NCI-H524 (cell line): ENCODE measurements around the gene HSD17B14.
"Not testable (repeated sequence)": the region's sequence is repeated elsewhere in the genome, so short reads cannot be mapped to it uniquely, and the experiment has no call there.

Experiments used
- DNase-seq, 2 experiments: peaks; one replicate each; lab custom pipeline; 2025; lab: John Stamatoyannopoulos, UW

The HSD17B14 gene

DNA sequence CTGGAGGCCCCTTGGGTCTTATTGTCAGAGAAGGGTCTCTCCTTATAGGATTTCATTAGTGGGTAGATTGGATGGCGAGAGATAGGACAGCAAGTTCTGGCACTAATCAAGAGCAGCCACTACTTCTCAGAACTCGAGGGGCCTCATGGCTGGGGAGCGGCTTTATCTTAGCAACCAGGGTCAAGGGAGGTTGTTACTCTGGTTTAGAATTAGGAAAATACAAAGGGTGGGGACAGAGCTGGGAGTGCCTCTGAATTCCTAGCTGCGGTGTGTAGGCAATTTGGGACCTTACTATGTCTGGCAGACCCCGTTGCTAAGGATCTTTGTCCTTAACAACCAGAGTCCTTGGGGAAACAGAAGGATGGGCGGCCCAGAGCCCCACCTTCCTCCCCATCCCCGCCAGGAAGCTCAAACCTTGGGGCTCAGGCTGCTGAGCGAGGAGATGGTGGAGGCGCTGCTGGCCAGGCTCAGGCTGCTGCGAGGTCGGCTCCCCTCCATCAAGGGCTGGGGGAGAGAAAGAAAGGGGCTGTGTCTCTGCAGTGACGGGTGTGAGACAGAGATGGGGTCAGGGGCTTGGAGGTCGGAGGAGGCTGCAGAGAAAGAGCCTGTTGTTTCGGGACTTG lies 30.9 kb upstream of the HSD17B14 start:
- no peak for DNase-seq

DNA sequence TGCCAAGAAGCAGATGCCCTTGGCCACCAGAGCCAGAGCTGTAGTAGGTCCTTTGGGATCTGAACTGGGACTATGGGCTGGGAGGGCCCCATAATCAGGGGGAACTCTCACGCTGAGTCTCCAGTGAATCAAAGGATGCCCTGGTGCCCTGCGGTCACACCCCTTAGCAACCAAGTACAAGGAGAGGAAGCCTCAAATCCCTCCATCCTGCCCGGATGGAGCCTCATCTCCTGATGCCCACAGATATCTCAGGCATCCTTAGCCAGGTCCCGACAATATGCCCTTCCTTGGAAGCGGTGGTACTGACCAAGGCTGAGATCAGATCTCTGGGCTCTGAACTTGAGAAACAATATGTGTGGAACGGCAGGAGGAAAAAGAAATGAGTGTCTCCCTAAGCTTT lies 30.4 kb upstream of the HSD17B14 start:
- no peak for DNase-seq

DNA sequence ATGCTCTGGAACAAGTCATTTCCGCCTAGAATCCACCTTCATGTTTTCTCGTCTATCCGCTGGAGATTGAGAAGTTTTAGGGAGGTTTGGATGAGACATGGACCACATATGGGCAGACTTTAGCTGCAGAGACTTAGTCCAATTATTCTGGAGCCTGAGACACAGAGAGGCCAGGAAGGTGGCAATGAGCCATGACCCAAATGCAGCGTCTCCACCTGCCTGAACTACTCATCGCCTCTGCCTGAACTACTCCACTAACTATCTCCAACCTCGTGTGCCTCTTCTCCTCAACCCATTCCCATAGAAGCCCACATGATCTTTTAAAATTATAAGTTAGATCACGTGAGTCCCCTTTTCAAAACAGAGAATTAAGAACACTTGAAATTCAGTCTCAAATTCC lies 26.5 kb upstream of the HSD17B14 start:
- no peak for DNase-seq

DNA sequence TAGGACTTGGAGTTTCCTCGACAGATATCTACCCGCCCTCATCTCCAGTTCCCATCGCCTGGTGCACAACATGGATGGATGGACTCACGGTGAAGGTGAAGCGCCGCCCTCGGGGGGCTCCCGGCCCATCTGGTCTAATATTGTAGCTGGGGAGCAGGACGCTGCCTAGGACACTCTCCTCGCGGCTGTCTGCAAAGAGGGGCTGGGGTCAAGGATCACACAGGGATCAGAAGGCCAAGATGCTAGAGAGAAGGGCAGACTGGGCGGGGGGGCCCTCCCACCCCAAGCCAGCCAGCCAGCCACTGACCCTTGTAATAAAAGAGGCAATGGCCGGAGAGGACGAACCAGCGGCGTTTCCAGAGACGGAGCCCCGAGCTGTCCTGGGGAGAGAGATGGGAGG lies 25.0 kb upstream of the HSD17B14 start:
- no peak for DNase-seq

DNA sequence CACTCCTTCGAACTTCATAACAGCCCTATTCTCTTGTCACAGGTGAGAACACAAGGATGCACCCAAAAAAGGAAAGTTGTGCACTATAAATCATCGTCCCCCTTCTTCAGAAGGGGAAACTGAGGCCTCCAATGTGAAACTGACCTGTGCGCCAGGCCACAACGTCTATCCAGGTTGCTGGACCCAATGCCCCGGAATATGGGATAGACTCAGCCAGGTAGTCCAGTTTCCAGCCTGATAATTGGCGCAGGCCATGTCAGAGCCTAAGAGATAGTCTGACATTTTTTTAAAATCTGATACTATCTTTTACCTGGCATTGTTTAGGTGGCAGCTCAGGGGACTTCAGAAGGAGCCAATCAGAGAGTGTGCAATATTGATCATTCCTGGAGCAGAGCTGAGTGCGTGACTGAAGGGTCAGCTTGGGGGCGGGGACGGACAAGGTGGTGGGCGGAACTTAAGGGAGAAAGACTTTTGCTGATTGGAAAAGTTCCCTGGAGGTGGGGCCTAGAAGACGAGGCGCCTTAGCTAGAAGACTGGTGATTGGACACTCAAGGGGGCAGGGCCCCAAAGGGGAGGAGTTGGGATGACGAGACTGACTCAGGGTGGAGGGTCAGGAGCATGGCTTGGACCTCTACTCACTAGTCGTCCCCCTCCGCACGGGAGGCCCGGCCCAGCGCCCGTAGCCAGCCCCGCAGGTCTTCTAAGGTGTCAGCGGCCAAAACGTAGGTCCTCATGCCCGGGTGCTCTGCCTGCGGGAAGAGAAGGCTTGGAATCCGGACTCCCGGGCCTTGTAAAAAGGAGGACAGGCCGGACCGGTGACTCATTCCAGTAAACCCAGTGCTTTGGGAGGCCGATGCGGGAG lies 23.7 kb upstream of the HSD17B14 start:
- DNase-seq, result no peak

DNA sequence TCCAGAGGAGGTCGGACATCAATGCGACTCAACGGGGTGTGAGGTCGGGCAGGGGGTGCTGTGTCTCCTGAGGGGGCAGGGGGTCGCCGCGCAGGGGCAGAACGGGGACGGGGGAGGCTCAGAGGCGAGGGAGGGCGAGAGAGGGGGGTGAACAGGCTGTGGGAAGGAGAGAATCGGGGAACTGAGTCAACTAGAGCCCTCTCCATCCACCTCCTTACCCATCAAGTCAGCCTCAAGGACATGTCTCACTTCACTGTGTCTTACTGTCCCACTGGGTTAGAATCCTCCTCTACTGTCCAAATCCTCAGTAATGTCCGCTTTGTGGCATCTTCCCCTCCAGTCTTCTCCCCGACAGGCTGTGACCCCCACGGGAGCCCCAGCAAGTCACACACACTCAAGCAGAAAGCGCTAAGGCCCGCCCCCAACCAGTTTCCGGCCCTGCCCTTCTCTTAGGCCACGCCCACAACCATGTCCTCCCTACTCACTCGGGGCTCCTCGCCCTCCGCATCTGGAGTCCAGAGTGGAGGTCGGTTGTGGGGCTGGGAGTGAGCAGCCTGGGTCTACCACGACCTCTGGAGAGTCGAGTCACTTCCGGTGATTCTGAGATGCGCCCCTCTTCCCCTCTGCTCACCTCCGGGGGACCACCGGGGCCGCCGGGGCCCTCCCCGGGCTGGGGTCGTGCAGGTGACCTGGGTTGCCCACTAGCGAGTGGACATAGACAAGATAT lies 22.9 kb upstream of the HSD17B14 start:
- DNase-seq, result no peak

DNA sequence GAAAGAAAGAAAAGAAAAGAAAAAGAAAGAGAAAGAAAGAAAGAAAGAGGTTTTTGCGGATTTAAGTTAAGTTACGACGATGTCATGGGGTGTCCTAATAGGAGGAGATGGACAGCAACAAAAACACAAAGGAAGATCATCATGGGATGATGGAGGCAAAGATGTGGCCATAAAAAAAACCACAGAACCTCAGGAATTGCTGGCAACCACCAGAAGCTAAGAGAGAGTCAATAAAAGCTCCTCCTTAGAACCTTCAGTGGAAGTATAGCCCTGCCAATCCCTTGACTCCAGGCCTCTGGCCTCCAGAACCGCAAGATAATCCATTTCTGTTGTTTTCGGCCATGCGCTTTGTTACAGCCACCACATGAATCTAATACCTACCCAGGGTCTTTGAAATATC lies 20.6 kb upstream of the HSD17B14 start:
- DNase-seq, result no peak

DNA sequence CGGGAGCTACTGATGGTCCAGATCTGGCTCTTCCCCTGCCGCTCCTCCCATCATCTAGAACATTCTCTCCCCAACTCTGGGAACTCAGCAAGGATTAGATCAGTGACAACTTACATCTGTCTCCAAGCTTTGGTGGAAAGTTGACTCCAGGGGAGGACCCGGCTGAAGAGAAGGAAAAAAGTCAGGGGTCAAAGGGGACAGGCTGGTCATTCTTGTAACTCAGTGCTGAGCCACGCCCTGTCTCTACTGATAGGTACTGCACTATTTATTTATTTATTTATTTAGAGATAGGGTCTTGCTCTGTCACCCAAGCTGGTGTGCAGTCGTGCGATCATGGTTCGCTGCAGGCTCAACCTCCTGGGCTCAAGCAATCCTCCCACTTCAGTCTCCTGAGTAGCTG lies 17.8 kb upstream of the HSD17B14 start:
- DNase-seq, result no peak

DNA sequence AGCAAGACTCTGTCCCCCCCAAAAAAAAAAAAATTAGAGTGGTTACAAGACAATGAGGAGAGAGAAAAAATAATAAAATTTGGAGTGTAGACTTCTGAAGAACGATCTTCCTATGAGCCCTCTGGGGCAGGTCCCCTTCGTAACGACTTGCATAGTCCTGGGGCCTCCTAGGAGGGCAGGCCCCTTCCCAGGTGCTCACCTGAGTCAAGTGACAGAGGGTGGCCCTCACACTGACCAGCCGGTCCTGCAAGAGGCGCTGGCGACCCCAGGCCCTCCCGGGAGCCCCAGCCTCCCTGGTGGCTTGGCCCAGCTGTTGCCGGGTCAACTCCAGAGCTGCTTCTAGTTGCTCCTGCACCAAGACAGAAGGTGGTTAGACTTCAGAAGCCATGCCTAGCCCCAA lies 17.2 kb upstream of the HSD17B14 start:
- DNase-seq, result no peak

DNA sequence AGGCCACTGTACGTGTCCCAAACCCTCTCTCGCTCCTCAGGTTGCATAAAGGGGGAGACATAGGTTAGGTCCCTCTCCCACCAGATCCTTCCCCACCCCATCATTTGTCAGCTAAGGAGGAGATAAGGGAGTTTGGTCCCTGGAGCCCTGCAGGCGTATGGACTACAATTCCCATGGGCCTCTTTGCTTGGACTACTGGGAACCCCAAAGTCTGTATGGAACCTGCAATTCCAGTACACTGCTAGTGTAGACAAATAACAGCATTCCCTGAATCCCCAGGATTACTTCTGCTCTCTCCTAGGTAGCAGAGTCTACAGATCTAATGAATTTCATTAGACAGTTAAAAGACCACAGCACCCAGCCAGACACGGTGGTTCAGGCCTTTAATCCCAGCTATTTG lies 16.0 kb upstream of the HSD17B14 start:
- no peak for DNase-seq

DNA sequence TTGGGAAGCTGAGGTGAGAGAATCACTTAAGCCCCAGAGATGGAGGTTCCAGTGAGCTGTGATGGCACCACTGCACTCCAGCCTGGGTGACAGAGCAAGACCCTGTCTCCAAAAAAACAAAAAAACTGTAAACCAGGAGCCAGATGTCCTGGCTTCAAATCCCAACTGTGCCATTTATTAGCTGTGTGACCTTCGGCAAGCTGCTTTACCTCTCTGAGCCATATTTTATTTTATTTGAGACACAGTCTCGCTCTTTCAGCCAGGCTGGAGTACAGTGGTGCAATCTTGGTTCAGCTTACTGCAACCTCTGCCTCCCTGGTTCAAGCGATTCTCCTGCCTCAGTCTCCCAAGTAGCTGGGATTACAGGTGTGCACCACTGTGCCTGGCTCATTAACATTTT lies 10.4 kb upstream of the HSD17B14 start:
- not testable (repeated sequence) for DNase-seq

DNA sequence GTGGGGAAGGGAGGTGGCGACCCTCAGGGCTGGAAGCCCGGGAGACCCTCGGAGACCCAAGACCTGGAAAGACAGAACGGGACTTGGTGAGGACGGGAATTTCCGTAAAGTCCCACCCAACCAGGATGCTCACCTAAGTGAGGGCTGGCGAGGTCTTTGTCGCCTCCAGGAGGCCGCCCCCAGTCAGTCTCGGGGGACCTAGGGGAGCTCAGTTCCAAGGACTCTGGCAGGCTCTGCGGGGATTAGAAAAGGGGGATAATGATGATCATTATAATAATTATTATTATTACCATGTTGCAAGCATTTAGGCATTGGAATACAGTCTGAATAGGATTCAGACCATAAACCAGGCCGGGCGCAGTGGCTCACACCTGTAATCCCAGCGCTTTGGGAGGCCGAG lies 9.1 kb upstream of the HSD17B14 start:
- no peak for DNase-seq

DNA sequence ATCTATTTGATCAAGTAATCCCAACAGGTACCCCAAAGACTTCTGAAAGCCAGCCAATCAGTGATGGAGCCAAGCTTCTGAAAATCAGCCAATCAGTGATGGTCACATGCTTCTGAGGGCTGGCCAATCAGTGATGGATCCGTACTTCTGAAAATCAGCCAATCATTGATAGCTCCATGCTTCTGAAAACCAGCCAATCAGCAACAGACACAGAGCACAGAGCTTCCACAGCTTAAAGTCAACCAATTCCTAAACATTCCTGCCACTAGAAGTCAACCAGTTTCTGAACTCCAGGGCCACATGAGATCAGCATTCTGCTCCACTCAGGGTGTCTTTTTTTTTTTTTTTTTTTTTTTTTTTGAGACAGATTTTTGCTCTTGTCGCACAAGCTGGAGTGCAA lies 8.2 kb upstream of the HSD17B14 start:
- peak in 1 of 2 experiments; percentile 61 for DNase-seq

DNA sequence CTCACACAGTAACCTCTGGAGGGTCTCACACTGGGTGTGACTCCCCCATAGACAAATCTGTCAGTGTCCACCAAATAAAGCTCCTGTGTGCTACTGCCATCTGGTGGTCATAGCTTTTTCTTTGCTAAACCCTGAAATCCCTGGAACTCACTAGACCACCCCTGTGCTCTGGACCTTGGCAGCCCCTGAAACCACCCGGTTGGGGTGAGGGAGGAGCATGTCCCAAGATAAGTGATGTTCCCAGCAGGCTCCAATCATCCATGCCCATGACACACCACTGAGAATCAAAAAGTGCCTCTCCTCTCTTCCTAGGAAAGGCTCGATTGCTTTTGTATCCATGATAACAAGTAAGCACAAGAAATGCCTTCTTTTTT lies 6.5 kb upstream of the HSD17B14 start:
- peak; percentile 26 to 76 for DNase-seq

DNA sequence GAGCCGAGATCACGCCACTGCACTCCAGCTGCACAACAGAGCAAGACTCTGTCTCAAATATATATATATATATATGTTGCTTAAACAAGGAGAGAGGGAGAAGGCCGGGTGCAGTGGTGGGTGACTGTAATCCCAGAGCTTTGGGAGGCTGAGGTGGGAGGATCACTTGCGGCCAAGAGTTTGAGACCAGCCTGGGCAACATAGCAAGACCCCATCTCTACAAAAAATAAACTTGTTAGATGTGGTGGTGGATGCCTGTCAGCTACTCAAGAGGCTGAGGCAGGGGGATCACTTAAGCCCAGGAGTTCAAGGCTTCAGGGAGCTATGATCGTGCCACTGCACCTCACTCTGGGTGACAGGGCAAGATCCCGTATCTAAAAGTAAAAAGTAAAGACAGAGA lies 5.3 kb upstream of the HSD17B14 start:
- no peak for DNase-seq

DNA sequence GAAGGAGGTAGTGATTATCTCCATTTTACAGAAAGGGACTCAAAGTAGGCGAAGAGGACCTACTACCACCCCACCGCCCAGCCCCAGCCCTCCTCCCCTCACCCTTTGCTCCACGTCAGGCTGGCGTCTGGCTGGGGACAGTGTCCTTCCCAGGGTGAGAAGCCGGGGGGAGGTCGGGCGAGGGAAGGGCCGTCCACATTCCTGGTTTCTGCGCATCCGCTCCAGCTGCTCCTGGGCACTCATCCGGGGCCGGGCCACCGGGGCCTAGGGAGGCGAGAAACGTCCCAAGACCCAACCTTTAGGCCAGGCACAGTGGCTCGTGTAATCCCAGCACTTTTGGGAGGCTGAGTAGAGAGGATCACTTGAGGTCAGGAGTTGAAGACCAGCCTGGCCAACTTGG lies 4.8 kb upstream of the HSD17B14 start:
- DNase-seq, result no peak

DNA sequence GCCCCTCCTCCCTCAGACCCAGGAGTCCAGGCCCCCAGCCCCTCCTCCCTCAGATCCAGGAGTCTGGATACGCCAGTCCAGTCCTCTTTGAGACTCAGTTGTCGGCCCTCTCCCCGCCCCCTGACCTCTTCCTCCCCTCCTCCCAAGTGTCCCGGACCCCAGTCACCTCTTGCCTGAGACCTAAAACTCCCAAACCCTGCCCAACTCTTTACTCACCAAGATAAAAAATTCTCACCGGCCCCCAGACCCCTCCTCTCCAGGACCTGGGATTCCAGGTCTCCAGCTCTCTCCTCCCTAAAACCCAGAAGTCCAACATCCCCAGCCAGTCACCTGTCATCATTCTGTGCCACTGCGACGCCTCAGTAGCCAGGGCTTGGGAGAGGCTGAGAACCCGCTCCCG lies 1.4 kb upstream of the HSD17B14 start:
- DNase-seq, result peak in 1 of 2 experiments; percentile 20

DNA sequence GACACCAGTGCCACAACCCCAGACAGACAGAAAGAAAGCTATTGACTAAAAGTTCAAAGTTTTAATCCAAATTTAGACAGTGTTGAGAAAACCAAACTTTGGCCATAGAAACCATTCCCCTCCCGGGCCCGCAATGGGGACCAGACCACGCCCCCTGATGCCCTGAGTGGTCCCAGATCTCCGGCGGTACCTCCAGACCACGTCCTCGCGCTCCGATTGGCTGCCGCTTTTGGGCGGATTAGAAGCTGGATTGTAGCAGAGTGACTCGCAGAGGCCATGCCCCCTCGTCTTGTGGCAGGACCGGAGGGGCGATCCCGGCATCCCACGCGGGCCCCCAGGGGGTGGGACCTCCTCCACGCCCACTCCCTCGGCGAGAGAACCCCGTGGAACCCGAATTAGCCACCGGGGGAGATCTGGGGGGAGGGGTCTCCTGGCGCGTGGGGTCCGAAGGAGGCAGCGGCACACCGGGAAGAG lies 797 bp upstream of the HSD17B14 start:
- DNase-seq, result peak; percentile 95 to 98

DNA sequence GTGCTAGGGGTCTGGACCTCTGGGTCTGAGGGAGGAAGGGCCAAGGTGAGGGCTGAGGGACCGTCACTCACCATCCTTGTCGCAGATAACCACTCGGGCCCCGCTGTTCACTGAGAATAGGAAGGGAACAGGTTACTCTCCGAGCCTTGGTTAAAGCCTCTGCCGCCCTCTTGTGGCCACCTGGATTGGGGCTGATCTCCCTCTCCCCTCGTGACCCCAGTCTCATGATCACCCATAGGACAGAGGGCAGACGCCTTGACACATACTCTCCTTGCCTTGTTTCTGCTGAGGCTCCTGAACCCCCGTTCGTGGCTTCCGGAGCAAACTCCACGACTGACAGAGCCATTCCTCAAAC lies 580 bp downstream of the HSD17B14 start:
- peak; percentile 90 to 95 for DNase-seq

DNA sequence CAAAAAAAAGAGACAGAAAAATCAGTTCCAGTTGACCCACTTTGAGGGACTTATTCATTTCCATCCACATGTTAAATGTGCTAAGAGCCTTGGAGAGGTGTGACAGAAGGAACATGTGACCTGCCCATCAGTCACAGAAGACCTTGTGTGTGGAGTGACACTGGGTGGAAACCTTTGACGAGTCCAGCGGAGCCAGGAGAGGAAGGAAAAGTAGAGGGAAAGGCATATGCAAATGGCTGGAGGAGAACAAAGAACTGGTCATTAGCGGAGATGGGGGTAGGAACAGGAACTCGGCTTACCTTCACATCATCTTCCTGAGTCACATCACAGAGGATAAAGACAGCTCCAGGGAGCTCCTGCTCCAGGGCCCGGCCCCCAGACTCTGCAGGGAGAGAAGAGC lies 2.3 kb downstream of the HSD17B14 start:
- DNase-seq, result no peak

DNA sequence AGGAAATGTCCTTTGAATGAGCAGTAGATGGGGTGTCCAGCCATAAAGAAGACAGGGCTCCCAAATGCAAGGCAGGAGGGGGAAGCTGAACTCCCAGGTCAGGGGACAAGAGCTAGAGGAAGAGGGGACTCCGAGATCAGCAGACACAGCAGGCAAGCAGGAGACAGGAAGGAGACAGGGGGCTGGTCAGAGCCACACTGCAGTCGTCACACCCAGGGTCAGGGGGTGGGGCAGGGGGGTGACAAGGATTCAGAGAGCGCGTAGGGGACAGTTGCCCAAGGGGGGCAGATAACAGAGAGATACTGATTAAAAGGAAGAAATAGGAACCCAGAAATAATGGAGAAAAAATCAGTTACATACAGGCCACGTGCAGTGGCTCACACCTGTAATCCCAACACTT lies 3.2 kb downstream of the HSD17B14 start:
- no peak for DNase-seq

DNA sequence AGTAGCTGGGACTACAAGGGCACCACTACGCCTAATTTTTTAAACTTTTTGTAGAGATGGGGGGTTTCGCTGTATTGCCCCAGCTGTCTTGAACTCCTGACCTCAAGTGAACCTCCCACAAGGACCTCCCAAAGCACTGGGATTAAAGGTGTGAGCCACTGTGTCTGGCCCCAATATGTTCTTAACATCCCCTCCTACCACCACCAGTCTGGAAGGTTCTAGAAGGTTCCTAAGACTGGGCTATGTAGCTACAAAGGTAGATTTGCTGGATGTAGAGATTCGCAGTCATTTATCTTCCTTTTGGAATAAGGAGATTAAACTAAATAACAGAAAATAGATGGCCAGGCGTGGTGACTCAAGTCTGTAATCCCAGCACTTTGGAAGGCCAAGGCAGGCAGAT lies 5.3 kb downstream of the HSD17B14 start:
- no peak for DNase-seq

DNA sequence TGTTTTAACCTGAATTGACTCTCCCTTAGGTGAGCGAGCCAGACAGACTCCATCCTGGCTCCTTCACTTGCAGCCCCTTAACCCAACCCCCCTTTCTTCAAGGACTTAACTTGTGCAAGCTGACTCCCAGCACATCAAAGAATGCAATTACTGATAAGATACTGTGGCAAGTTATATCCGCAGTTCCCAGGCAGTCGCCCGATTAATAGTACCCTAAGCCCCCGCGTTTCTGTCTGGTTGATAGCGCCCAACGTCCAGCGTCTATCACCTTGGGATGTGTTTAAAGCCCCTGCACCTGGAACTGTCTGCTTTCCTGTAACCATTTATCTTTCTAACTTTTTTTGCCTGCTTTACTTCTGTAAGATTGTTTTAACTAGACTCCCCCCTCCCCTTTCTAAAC lies 6.2 kb downstream of the HSD17B14 start:
- DNase-seq, result no peak
